Cardiac septum (tissue), 1 donor: ENCODE data around the gene SUPT7L. TPM values are rescaled to one million over a fixed set of nuclear protein-coding genes. Genes with fewer than 3 reads are reported as not detected.

Source experiments
- DNase-seq: peaks from one replicate; pipeline ENCODE4 v3.0.0-alpha.2; 2020; ENCODE audit warnings: low spot score
- intact Hi-C: fragments of 100-400 bp; cut with DNase I; formaldehyde crosslinking; loops from one replicate; pipeline ENCODE4 v1.14.0; 2022
- long read RNA-seq: library from polyadenylated mRNA; unstranded; transcript quantifications from one replicate; pipeline ENCODE4 v2.0.0, GENCODE V29; 2021
- total RNA-seq: library from RNA; stranded (reverse); fragmentation: NEBNext Ultra II Directional; extraction: Animal tissue kit (Norgen Biotek cat#: 25700); gene quantifications from one replicate; pipeline ENCODE4 v1.2.1, GENCODE V29; 2021
- donor health status: DM: no; HTN: no; CAD: no.

The SUPT7L gene, protein sequence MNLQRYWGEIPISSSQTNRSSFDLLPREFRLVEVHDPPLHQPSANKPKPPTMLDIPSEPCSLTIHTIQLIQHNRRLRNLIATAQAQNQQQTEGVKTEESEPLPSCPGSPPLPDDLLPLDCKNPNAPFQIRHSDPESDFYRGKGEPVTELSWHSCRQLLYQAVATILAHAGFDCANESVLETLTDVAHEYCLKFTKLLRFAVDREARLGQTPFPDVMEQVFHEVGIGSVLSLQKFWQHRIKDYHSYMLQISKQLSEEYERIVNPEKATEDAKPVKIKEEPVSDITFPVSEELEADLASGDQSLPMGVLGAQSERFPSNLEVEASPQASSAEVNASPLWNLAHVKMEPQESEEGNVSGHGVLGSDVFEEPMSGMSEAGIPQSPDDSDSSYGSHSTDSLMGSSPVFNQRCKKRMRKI
- total RNA-seq = 25.4 TPM
- long read RNA-seq, full-length matches to known transcripts = 31 of 44 reads
- long read RNA-seq, partial matches to known transcripts = 7 of 44 reads
- long read RNA-seq, other reads (novel, unspliced or antisense) = 6 of 44 reads

DNA sequence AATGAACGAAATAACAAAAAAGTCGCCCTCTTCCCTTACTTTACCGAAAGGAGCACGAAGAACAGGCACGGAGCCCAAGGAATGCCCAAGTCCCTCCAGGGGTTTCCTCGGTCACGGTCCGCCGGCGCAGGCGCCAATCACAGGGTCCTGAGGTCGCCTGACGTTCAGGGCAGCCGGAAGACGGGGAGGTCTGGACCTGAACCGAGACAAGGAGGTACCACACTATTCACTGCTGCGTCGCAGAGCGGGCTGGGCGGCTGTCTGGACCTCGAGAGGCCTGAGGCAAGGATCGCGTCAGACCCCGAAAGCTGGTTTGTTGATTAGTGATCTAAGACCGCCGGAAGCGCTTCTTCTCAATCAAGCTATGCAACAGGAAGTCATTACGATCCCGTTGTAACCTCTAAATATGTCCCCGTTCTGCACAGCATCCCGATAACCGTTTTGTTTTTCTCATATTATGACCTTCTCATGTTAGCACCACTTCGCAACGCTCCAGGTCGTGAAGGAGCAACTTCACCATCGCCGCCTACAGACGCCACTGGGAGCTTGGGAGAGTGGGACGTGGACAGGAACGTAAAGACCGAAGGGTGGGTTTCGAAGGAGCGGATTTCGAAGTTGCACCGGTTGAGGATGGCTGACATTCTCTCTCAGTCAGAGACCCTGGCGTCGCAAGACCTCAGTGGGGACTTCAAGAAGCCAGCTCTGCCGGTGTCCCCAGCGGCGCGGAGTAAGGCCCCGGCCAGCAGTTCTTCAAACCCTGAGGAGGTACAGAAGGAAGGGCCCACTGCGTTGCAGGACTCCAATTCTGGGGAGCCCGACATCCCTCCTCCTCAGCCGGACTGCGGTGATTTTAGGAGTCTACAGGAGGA lies at the start of gene SUPT7L, which contains the start of gene SLC4A1AP:
Gene SUPT7L (minus strand): TSS at position 330 of the 869 bp plus-strand sequence. CDS start 1,422 bp downstream, outside the sequence.
Gene SLC4A1AP (plus strand): TSS at position 605 of the 869 bp plus-strand sequence. CDS start 26 bp downstream, at position 631.
- peak; percentile 88 for DNase-seq
- intact Hi-C loops = loop anchor here (5.0 to 10.0 kb wide), 2 partner anchors 36 to 259 kb away; partner anchors contain the start of genes CCDC121, GPN1 and PPM1G

DNA sequence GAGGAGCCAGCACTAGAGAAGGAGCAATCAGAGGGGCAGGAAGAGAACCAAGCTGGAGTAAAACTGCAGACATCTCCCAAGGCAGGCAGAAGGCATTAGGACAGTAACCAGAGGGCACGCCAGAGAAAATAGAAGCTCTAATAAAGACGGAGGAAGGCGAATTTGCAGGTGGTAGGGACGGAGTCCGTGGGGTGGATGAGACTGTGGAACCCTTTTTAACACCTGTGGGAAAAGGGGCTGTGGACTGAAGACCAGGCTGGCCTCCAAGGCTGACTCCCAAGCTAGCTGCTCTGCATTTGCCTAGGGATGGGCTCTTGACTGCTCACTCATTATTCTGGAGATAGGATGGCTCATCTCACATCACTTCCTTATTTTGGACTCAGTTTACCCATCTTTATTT lies 49.8 kb upstream of the SUPT7L start:
- intact Hi-C loops = no loop called here

DNA sequence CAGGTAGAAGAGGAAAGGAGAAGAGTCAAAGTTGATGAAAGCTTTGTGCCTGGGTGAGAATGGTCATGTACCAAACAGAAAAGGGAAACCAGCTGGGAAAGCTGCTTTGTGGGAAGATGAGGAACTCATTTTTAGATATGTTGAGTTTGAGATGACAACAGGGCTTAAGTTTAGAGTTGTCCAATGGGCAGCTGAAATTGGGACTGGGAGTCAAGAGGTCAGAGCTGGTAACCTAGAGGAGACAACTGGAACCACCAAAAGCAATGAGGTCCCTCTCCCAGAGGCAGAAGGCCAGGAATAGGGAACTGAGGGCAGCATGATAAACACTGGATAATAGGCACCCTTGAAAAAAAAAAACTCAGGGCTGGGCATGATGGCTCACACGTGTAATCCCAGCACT lies 49.1 kb upstream of the SUPT7L start:
- DNase-seq = no peak
- intact Hi-C loops = no loop called here

More for the DNA sequence above, 49.8 kb upstream of the SUPT7L start:
- no peak for DNase-seq

DNA sequence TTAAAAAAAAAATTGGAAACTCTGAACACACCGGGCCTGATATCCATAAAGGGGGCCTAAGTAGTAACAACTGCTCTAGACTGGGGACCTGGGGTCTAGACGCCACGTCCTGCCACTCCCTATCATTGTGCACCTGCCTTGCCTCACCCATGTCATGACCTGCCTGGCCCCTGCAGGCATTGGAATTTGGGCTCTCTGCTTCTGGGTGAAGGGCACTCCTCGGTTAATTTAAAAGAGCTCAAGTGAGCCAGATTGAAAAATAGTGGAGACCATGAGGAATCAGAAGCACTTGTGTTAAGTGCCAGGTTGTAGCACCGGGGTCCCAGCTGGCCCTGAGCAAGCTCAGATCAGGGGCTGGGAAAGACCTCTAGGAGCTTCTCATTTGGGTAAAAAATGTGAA lies 48.4 kb upstream of the SUPT7L start:
- DNase-seq = no peak

DNA sequence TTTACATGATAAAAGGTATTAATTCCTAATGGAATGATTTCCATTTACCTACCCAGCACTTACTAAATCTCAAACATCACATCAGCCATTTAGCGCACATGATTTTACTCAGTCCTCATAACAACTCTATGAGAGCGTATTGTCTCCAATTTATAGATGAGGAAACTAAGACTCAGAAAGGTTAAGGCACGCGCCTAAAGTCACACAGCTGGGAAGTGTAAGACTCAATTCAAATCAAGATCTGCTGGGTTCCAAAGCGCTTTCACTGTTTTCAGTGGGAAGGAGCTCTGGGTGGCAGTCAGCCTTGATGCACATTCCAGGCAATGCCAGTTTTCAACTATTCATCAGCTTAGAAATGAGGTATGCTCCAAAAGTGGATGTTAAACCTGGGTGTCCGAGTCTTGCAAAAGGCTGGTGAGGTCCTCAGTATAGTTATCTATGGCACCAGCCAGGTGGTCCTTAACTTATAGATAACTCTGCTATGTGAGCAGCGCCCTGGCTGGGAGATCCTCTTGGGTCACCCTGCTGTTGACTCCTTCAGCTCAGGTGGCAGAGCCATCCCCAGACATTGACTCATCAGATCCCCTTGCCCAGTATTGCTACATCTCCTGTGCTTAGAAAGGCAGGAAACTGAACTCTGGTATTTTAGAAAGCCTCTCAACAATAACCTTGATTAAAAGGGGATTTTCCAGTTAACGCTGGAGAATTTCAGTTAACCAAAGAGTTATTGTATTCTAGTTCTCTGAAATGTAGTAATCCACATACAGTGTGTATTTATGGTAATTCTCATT lies 47.4 kb upstream of the SUPT7L start:
- intact Hi-C loops = no loop called here
- DNase-seq = no peak

More for the DNA sequence above, 48.4 kb upstream of the SUPT7L start:
- intact Hi-C loops = no loop called here

DNA sequence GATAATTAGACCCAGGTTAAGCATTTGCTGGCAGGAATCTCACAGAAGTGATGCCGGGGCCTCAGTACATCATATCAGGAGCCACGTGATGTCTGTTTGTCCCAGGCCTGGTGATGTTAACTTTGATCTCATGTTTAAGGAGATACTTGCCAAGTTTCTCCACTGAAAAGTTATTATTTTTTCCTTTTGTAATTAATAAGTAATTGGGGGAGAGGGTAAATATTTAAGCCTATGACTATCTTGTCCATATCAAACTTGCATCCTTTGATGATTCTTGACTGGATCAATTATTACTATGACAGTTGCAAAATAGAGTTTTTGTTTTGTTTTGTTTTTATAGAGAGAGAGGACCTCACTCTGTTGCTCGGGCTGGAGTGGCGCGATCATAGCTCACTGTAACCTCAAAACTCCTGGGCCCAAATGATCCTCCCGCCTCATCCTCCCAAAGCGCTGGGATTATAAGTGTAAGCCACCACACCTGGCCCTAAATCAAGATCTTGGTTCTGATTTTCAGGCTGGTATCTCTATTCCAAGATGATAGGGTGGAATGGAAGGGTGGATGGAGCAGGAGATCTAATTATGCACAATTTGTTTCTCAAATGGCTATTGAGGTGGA lies 46.7 kb upstream of the SUPT7L start:
- DNase-seq = no peak
- intact Hi-C loops = loop anchor here (5.0 kb wide), 1 partner anchor 182 kb away; the partner anchor contains the start of genes BABAM2 and RBKS

DNA sequence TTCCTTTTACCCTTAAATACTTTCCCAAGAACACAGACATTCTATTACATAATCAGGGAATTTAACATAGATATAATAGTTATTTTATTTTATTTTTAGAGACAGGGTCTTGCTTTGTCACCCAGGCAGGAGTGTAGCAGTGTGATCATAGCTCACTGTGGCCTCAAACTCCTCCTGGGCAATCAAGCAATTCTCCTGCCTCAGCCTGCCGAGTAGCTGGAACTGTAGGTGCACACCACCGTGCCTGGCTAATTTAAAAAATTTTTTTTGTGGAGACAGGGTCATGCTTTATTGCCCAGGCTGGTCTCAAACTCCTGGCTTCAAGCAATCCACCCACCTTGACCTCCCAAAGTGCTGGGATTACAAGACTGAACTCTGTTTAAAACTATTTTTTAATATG lies 45.9 kb upstream of the SUPT7L start:
- DNase-seq = no peak
- intact Hi-C loops = loop anchor here (5.0 kb wide), 1 partner anchor 183 kb away; the partner anchor contains the start of genes BABAM2 and RBKS

DNA sequence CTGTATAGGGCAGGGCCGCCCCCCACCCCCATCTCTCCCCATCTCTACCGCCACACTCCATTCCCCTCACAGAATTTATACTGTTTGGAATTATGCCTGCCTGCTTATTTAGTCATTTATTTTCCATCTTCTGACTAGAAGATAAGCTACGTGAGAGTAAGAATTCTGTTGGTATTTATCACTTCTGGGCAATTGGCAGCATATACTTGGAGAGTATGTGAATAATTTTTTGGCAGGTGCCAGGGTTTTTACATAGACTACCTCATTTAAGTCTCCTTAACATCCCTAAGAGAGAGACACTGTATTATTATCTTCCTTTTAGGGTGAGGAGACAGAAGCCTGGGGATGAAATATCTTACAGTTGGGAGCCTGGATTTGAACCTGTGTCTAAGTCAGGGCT lies 45.3 kb upstream of the SUPT7L start:
- DNase-seq = no peak
- intact Hi-C loops = loop anchor here (5.0 kb wide), 1 partner anchor 184 kb away; the partner anchor contains the start of genes BABAM2 and RBKS

DNA sequence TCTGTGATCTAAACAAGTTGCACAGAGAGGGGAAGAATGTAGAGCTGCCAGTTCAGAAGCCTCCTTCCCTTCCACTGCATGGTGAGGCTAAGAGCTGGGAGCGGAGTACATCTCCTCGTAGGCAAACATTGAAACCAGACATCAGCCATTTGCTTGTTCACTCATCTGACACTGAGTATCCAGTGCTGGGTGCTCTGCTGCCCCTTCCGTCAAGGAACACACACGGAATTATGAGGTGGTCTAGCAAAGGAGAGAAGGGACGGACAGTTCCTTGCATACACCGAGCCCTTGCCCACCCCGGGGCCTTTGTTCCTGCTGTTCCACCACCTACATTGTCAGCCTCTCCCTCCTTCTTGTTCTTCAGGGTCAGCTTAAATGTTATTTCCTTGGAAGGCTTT lies 44.8 kb upstream of the SUPT7L start:
- intact Hi-C loops = loop anchor here (5.0 kb wide), 1 partner anchor 184 kb away; the partner anchor contains the start of genes BABAM2 and RBKS

DNA sequence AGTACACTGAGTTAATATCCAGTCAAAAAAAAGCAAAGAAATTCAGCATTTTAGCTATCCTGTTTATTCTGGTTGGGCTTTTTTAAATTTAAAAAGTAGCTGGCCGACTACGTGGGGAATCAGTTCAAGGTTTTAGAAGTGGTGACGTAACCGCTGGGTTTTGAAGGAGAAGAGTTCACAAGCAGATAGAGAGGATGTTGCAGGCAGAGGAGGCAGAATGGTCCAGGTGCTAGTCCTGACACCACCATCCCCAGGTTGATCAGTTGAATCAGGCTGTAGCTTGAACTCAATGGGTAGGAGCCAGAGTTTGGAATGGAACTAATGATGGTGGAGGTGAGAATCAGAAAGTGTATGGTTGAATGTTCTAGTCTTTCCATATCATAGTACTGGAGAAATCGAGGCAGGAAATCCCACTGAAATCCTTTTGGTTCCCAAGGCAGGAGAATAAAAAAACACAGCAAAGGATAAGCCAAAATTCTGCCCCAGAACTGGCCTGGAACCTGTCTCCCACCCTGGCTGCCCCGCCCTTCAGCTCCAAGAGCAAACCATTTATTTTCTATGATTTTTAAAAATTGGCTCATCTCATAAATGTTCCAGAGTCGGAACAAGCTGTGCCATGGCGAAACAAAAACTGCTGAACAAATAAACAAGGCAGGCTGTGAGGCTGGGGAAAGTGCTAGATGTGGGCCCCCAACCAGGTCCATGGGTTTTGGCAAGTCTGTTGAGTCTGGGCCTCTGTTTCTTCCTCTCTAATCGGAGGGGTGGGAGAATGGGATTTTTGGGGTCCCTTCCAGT lies 44.2 kb upstream of the SUPT7L start:
- DNase-seq = no peak
- intact Hi-C loops = loop anchor here (5.0 kb wide), 1 partner anchor 185 kb away; the partner anchor contains the start of genes BABAM2 and RBKS

More for the DNA sequence above, 44.8 kb upstream of the SUPT7L start:
- DNase-seq = no peak

DNA sequence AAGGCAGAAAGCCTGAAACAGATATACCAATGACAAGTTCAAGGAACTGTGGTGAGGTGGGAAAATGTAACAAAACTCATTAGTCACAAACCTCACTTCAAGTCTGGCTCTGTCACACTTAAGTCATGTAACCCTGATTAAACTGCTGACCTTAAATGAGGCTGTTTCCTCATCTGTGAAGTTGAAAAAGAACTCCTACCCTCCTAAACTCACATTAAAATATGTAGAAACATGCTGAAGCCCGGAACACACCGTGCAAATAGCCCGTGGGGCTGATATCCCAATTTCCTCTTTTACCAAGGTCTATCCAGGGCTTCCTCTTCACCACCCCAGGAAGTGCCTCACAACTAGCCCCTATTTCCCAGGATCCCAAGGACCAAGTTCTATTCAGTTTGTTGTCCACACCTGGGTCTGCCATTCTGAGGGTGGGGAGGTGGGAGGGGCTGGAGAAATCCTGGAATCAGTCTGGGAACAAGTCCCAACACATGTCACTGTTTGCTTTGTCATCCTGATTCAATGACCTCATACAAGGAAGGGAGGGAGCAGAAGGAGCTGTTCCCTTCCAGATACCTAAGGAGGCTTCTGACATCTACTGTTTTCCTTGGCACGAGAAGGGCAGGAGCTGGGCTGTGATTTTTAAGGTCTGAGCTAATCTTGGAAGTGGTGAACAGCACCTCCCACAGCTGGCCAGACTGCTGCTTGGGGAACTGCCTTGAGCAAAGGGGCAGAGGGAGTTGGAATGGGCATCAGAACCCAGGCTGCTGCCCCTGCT lies 42.6 kb upstream of the SUPT7L start:
- no peak for DNase-seq
- intact Hi-C loops = loop anchor here (5.0 kb wide), 1 partner anchor 186 kb away; the partner anchor contains the start of genes BABAM2 and RBKS

DNA sequence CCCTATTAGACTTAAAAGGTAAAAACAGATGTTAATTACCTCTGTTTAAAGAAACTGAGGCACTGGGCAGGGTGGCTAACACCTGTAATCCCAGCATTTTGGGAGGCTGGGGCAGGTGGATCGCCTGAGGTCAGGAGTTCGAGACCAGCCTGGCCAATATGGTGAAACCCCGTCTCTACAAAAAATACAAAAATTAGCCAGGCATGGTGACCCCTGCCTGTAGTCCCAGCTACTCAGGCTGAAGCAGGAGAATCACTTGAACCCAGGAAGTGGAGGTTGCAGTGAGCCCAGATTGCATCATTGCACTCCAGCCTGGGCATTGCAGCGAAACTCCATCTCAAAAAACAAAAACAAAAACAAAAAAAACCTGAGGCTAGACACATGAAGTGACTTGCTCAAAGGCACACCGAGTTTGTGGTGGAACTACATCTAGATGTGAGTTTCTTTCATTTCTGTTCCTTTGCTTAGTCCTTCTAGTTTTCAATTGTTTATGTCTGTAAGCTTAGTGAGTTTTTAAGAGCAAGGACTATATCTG lies 41.0 kb upstream of the SUPT7L start:
- DNase-seq = no peak
- intact Hi-C loops = loop anchor here (5.0 kb wide), 1 partner anchor 748 kb away; no protein-coding TSS in a partner anchor

DNA sequence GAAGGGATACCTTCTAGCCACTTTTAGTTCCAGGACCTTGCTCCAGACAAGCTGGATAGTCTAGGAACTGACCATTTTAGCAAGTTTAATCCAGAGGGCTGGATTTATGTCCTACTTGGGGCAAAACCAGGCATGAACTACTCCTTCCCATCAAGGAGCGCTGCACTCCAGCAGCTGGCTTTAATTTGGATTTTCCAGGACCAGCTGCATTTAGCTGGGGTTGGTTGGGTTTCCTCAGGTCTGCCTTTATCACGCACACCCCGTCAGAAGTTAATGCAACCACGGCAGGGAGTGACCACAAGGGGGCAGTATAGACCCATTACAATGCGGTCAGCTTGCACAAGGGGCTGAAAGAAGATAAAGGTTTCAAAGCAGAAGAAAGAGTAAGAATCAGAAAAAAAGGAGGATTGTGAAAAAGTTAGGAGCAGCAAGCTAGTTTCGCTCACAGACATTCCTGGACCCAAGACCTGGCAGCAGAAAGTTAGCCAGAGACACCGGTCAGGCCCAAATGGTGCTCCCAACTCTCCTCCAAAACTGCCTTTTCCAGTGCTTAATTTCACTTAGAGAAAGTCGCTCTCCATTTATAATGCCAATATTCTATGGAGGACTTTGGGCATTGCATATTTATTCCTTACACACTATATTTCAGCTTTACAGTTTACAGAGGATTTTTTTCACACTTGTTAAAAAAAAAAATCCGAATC lies 40.4 kb upstream of the SUPT7L start:
- peak; percentile 90 for DNase-seq
- intact Hi-C loops = loop anchor here (5.0 kb wide), 1 partner anchor 749 kb away; no protein-coding TSS in a partner anchor

DNA sequence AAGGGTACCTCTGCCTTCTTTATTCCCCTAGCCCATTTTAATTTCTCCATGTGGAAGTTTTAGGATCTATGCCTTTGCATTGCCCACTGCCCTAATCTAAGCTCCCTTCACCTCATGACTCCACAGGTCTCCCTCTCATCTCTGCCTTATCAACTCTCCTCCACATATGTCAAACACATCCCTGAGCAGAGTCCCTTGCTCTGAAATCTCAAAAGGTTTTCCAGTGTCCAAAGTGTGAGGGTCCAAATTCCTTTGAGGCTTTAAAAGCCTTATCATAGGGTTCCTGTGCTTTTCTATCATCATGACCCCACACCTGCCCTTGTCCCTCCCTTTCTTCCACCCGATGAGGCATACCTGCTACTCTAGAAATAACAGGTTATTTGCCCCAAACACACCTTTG lies 38.9 kb upstream of the SUPT7L start:
- intact Hi-C loops = loop anchor here (5.0 kb wide), 1 partner anchor 750 kb away; no protein-coding TSS in a partner anchor
- DNase-seq = no peak

DNA sequence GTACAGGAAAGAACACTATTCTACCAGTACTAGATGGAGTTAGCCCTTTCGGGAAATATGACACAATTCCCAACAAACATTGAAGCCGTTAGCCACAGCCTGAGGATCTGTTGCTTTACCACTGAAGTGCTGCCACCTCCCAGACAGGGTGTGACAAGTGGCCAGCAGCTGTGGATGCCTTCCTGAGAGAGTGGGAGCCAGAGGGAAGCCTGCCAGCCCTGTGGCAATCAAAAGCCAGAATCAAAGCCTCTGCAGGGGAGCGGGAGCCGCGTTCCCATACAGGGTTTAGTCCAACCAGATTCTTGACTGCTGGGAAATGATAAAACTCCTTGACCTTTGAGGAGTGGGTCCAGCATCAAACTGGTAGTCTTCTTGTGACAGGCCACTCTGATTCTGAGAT lies 38.3 kb upstream of the SUPT7L start:
- intact Hi-C loops = loop anchor here (5.0 kb wide), 1 partner anchor 751 kb away; no protein-coding TSS in a partner anchor
- no peak for DNase-seq

DNA sequence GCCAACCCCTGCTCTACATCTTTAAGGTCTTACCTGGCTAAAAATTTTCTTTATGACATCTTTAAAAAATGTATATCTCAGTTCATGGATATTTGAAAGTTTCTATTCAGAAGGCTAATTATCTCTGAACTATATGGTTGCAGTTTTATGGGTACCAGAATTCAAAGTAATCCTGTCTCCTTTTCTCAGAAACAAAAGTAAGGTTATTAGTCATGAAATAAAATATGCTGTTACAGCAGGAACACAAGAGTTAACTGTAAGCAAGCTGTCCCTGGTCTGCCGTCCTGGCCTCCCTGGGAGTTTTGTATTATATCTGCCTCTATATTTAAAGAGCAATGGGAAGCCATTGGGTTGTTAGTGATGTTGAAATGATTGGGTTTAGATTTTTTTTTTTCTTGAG lies 34.2 kb upstream of the SUPT7L start:
- no peak for DNase-seq
- intact Hi-C loops = no loop called here
